Spleen (tissue), 7 donors: ENCODE data around the gene FOXO3.

ENCODE experiments used
- POLR2A ChIP-seq, 3 donors: fragments of 450-650 bp; IDR thresholded peaks; one replicate each; pipeline ENCODE4 v1.5.1; 2017; ENCODE audit warnings: antibody characterized with exemption in 3 of 3, mild to moderate bottlenecking in 1 of 3
- POLR2AphosphoS5 ChIP-seq, 3 donors: sonication (generic); formaldehyde crosslinking; IDR thresholded peaks; one replicate each; pipeline ENCODE4 v1.5.1; 2017; ENCODE audit warnings: antibody characterized with exemption in 3 of 3
- TF ChIP-seq, protein P1 (sequence below), 11 experiments: fragments of 200-600 bp in 7 of 11; fragments of 450-650 bp in 4 of 11; sonication (generic) in 4 of 11; IDR thresholded peaks in 8 of 11; conservative IDR thresholded peaks in 3 of 11; 1 replicate in 7 of 11; 2 replicates in 4 of 11; pipeline versions ENCODE4 v1.4.0 to v1.8.0; 2016 to 2021; ENCODE audit warnings: antibody characterized with exemption in 11 of 11, inconsistent platforms in 4 of 11, mild to moderate bottlenecking in 1 of 11
- donor health status: DM: no; HTN: no; CAD: no; lungs with moderate emphysema.
- donor health status: DM: no; HTN: no; CAD: no.
- donor health status: DM: no; HTN: no; CAD: no.

DNA sequence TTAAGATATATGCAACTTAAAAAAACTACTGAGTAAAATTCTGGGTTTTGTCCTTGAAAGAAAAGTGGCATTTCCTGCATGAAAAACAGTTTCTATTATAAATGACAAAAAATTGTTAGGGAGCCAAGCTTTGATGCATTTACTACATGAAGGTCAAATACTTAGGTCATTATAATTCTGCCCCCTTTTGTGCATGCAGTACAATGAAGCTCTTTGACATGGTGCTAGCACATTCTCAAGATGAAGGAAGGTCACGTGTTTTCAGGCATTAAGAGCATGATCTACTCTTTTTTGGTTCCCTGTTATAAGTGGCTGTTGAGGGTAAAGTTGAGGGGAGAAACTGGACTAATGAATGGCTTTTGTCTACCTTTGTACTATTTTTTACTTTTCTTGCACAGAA is 72.7 kb downstream of the FOXO3 start:
- TF ChIP-seq, protein P1, sequence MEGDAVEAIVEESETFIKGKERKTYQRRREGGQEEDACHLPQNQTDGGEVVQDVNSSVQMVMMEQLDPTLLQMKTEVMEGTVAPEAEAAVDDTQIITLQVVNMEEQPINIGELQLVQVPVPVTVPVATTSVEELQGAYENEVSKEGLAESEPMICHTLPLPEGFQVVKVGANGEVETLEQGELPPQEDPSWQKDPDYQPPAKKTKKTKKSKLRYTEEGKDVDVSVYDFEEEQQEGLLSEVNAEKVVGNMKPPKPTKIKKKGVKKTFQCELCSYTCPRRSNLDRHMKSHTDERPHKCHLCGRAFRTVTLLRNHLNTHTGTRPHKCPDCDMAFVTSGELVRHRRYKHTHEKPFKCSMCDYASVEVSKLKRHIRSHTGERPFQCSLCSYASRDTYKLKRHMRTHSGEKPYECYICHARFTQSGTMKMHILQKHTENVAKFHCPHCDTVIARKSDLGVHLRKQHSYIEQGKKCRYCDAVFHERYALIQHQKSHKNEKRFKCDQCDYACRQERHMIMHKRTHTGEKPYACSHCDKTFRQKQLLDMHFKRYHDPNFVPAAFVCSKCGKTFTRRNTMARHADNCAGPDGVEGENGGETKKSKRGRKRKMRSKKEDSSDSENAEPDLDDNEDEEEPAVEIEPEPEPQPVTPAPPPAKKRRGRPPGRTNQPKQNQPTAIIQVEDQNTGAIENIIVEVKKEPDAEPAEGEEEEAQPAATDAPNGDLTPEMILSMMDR (IDR thresholded peaks at IDR 0.05 in 8 of 11, conservative IDR thresholded peaks at IDR 0.05 in 3 of 11), result no peak
- TF ChIP-seq POLR2A (IDR thresholded peaks at IDR 0.05), result no peak
- TF ChIP-seq POLR2AphosphoS5 (IDR thresholded peaks at IDR 0.05), result no peak
